IMR-90 (cell line): ENCODE data around the gene AVPI1. TPM values are rescaled to one million over a fixed set of nuclear protein-coding genes. Genes with fewer than 3 reads are reported as not detected.

Experiments used
- ATAC-seq: fragments of 200-7000 bp; cut with Tn5 transposase; 2 replicates; pipeline ENCODE4 v1.9.1; 2020; ENCODE audit warnings: low read depth, mild to moderate bottlenecking, moderate library complexity
- BruUV-seq: library from RNA; stranded (reverse); fragments of 400-500 nt; replicated peaks from 2 replicates; lab custom pipeline; 2021; lab: Mats Ljungman, UMichigan
- CTCF ChIA-PET: fragments of 300-600 bp; formaldehyde crosslinking; extraction: SDS; loops from one replicate; lab custom pipeline; 2021; ENCODE audit warnings: antibody characterized with exemption; lab: Yijun Ruan, JAX
- POLR2A ChIA-PET: fragments of 300-600 bp; sonication (Branson Sonifier 250); formaldehyde crosslinking; loops from one replicate; lab custom pipeline; 2022; ENCODE audit warnings: antibody characterized with exemption; ENCODE audit not compliant: unreplicated experiment; lab: Charles Lee
- DNase-seq: peaks from one replicate; pipeline ENCODE4 v3.0.0; 2013
- H2AFZ ChIP-seq: replicated peaks from 2 replicates; pipeline ENCODE3; 2013; ENCODE audit warnings: low read length, mild to moderate bottlenecking; ENCODE audit not compliant: poor library complexity
- H2AK5ac ChIP-seq: 2 replicates; pipeline ENCODE4 v1.6.1; 2013; ENCODE audit warnings: low read depth, low read length, inconsistent platforms
- H2AK9ac ChIP-seq: replicated peaks from 2 replicates; pipeline ENCODE3; 2013; ENCODE audit warnings: mild to moderate bottlenecking, low read depth, low read length, moderate library complexity; ENCODE audit not compliant: poor library complexity
- H2BK120ac ChIP-seq: 2 replicates; pipeline ENCODE4 v1.6.1; 2013; ENCODE audit warnings: low read depth, low read length, inconsistent platforms
- H2BK15ac ChIP-seq: 3 replicates; pipeline ENCODE4 v1.6.1; 2013; ENCODE audit warnings: low read depth, low read length, inconsistent platforms
- H2BK20ac ChIP-seq: 2 replicates; pipeline ENCODE4 v1.6.1; 2013; ENCODE audit warnings: low read depth, mild to moderate bottlenecking, inconsistent platforms, low read length, moderate library complexity
- H2BK5ac ChIP-seq: 2 replicates; pipeline ENCODE4 v1.6.1; 2013; ENCODE audit warnings: mild to moderate bottlenecking, low read depth, low read length, inconsistent platforms; ENCODE audit not compliant: poor library complexity, severe bottlenecking
- H3K14ac ChIP-seq: replicated peaks from 2 replicates; pipeline ENCODE4 v1.6.1; 2013; ENCODE audit warnings: low read depth, low read length, inconsistent platforms
- H3K18ac ChIP-seq: 2 replicates; pipeline ENCODE4 v1.6.1; 2013; ENCODE audit warnings: low read depth, low read length, control low read depth
- H3K23ac ChIP-seq: 2 replicates; pipeline ENCODE4 v1.6.1; 2013; ENCODE audit warnings: low read depth, low read length, inconsistent platforms
- H3K27ac ChIP-seq: 2 replicates; pipeline ENCODE4 v1.5.1; 2013; ENCODE audit warnings: mild to moderate bottlenecking, control low read depth, low read length; ENCODE audit not compliant: insufficient read depth
- H3K27me3 ChIP-seq: 2 replicates; pipeline ENCODE4 v1.6.1; 2013; ENCODE audit warnings: low read length; ENCODE audit not compliant: control insufficient read depth, insufficient read depth
- H3K36me3 ChIP-seq: 2 replicates; pipeline ENCODE4 v1.6.1; 2013; ENCODE audit warnings: low read length, mixed read lengths; ENCODE audit not compliant: control insufficient read depth, insufficient read depth
- H3K4ac ChIP-seq: 2 replicates; pipeline ENCODE4 v1.6.1; 2013; ENCODE audit warnings: low read depth, low read length, inconsistent platforms
- H3K4me1 ChIP-seq: 2 replicates; pipeline ENCODE4 v1.6.1; 2013; ENCODE audit warnings: low read length, mixed read lengths; ENCODE audit not compliant: control insufficient read depth, insufficient read depth
- H3K4me2 ChIP-seq: 2 replicates; pipeline ENCODE4 v1.6.1; 2013; ENCODE audit warnings: low read depth, mild to moderate bottlenecking, control low read depth, low read length, moderate library complexity
- H3K4me3 ChIP-seq: 2 replicates; pipeline ENCODE4 v1.5.1; 2013; ENCODE audit warnings: low read depth, mild to moderate bottlenecking, control low read depth, low read length, moderate library complexity; ENCODE audit not compliant: insufficient read depth
- H3K56ac ChIP-seq: 2 replicates; pipeline ENCODE4 v1.6.1; 2013; ENCODE audit warnings: low read length, inconsistent platforms; ENCODE audit not compliant: insufficient read depth; ENCODE audit errors: extremely low read depth
- H3K79me1 ChIP-seq, 2 experiments: 2 replicates each; pipeline ENCODE4 v1.6.1; 2013; ENCODE audit warnings: low read length in 2 of 2, inconsistent platforms in 1 of 2, low read depth in 1 of 2
- H3K9ac ChIP-seq: 2 replicates; pipeline ENCODE4 v1.6.1; 2013; ENCODE audit warnings: low read depth, low read length, control low read depth
- H3K9me1 ChIP-seq: 2 replicates; pipeline ENCODE4 v1.6.1; 2013; ENCODE audit warnings: low read length, inconsistent platforms; ENCODE audit not compliant: insufficient read depth
- H3K9me3 ChIP-seq: 2 replicates; pipeline ENCODE4 v1.6.1; 2013; ENCODE audit warnings: low read length; ENCODE audit not compliant: control insufficient read depth, insufficient read depth
- H4K20me1 ChIP-seq: 2 replicates; pipeline ENCODE4 v1.6.1; 2013; ENCODE audit warnings: low read length, inconsistent platforms; ENCODE audit not compliant: insufficient read depth
- H4K5ac ChIP-seq: 2 replicates; pipeline ENCODE4 v1.6.1; 2013; ENCODE audit warnings: mild to moderate bottlenecking, low read depth, low read length, control low read depth
- H4K8ac ChIP-seq, 2 experiments: 2 replicates each; pipeline ENCODE4 v1.6.1; 2013; ENCODE audit warnings: low read depth in 2 of 2, low read length in 2 of 2, control low read depth in 1 of 2, inconsistent platforms in 1 of 2
- H4K91ac ChIP-seq: 2 replicates; pipeline ENCODE4 v1.6.1; 2013; ENCODE audit warnings: low read depth, low read length, inconsistent platforms; ENCODE audit not compliant: insufficient read depth
- FOS ChIP-seq: fragments of 150-350 bp; IDR thresholded peaks from 2 replicates; pipeline ENCODE4 v1.6.1; 2016; ENCODE audit warnings: low read depth, low read length
- MAFK ChIP-seq: IDR thresholded peaks from 2 replicates; pipeline ENCODE4 v1.6.1; 2012; ENCODE audit warnings: low read depth, low read length, improper control_type of control experiment
- POLR2A ChIP-seq: IDR thresholded peaks from 2 replicates; pipeline ENCODE4 v1.6.1; 2012; ENCODE audit warnings: mild to moderate bottlenecking, low read depth, low read length
- RAD21 ChIP-seq: IDR thresholded peaks from 2 replicates; pipeline ENCODE4 v1.6.1; 2012; ENCODE audit warnings: low read length, improper control_type of control experiment
- RCOR1 ChIP-seq: IDR thresholded peaks from 2 replicates; pipeline ENCODE4 v1.6.1; 2012; ENCODE audit warnings: mild to moderate bottlenecking, low read length, improper control_type of control experiment; ENCODE audit not compliant: insufficient replicate concordance
- RFX5 ChIP-seq: IDR thresholded peaks from 2 replicates; pipeline ENCODE4 v1.8.0; 2012; ENCODE audit warnings: low read depth, mild to moderate bottlenecking, low read length, moderate library complexity
- WGBS, 2 experiments: methylation state at CpG; one replicate each; pipeline versions ENCODE4 v1.1.5 to v1.1.7; 2013; ENCODE audit warnings: missing lambda C conversion rate in 2 of 2; ENCODE audit not compliant: insufficient read length in 1 of 2; ENCODE audit errors: extremely low coverage in 2 of 2; 5-methylcytosine and 5-hydroxymethylcytosine counted together
- dilution Hi-C: fragments of 300-500 bp; cut with HindIII; formaldehyde crosslinking; loops from one replicate; pipeline ENCODE4 v1.14.3; 2018; ENCODE audit warnings: low sequenced_read_pairs; ENCODE audit not compliant: unreplicated experiment
- in situ Hi-C: fragments of 300-500 bp; cut with MboI; formaldehyde crosslinking; loops from 3 replicates; pipeline ENCODE4 v1.14.3; 2019; ENCODE audit warnings: low sequenced_read_pairs, inconsistent platforms, mixed read lengths
- intact Hi-C: fragments of 100-400 bp; cut with micrococcal nuclease; formaldehyde crosslinking; loops from 2 replicates; pipeline ENCODE4 v1.10.0; 2022
- polyA plus RNA-seq, 3 experiments: library from polyadenylated mRNA; depleted of rRNA; stranded (reverse); fragments of >200 nt; gene quantifications; 2 replicates each; pipeline ENCODE4 v1.2.3, GENCODE V29; 2012; ENCODE audit warnings: low replicate concordance in 1 of 3
- total RNA-seq: library from RNA; depleted of rRNA; stranded (reverse); fragments of >200 nt; gene quantifications from 2 replicates; pipeline ENCODE4 v1.2.3, GENCODE V29; 2012
- TF ChIP-seq, protein P1 (sequence below): fragments of 150-350 bp; IDR thresholded peaks from 2 replicates; pipeline ENCODE4 v1.6.1; 2017; ENCODE audit warnings: mild to moderate bottlenecking, antibody characterized with exemption, low read length, low read depth
- TF ChIP-seq, protein P2 (sequence below): fragments of 150-350 bp; IDR thresholded peaks from 2 replicates; pipeline ENCODE4 v1.6.1; 2016; ENCODE audit warnings: low read depth, mild to moderate bottlenecking, low read length, moderate library complexity, borderline replicate concordance

The AVPI1 gene
- total and polyA plus RNA-seq, 2 of the 4 experiments (the other 2 are of a cell fraction) = 26.7 to 29.8 TPM

DNA sequence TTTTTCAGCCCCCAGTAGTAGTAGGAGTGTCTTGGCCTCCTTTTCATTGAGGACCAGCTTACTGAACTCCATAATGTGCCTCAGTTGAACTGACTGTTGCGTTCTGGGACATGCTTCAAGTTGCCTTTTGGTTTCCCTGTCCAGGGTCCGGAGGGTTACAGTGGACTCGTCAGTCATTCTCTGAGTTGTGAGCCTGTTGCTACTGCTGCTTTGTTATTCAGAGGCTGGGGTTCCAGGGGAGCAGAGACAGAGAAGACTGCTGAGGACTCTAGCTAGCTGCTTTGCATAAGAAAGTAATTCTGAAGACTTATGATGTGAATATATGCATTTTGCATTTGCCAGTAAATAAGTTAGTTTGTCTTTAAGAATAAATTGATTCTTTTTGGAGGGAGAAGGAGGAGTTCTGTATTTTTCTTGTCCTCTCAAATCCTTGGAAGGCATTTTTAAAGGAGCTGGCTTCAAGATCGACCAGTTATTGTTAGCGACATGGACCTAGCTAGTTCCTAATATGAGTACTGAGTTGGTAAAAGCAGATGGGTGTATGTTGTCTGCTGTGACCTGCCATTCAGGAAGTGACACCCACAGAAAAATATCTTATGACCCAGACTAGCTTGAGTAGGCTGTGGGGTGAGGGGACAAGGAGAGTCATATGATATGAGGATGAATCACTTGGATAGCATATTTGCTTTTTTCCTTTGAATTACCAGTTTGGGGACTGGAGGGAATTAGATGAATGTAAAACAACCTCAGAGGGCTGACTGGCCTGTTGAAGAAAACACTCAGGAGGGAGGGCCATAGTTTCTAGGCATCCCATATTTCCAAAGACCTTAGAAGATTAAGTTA, 38.3 kb downstream of the AVPI1 start:
- Histone ChIP-seq H3K23ac (peak overlapping the region; percentile 95), H3K14ac (peak overlapping the region; percentile 90), H3K9me1 (peaks cover 22% of the 10 kb centered on the region), H3K79me1 (peaks cover 39 to 71% of the 10 kb centered on the region in 2 experiments), H3K36me3 (peaks cover 30% of the 10 kb centered on the region), H4K20me1 (peaks cover 11% of the 10 kb centered on the region; the same call in 1 of the 2 replicates), H2BK120ac (peak overlapping the region; percentile 97), H2BK5ac (peak overlapping the region; percentile 94), H3K56ac (peak overlapping the region; percentile 83), H3K4me1 (peaks cover 19% of the 10 kb centered on the region), H4K91ac (peak overlapping the region; percentile 97), H3K4me2 (peak overlapping the region; percentile 59), H2BK20ac (peak overlapping the region; percentile 96), H3K9me3 (no peaks in the 10 kb centered on the region), H3K9ac (peak overlapping the region; percentile 51), H2AK5ac (peak overlapping the region; percentile 100), H2BK15ac (peak overlapping the region; percentile 92), H2AFZ (peak overlapping the region; percentile 4), H3K18ac (peak overlapping the region; percentile 64), H3K27me3 (no peaks in the 10 kb centered on the region), H3K4ac (peak overlapping the region; percentile 95), H3K4me3 (no peak overlapping the region), H2AK9ac (peak overlapping the region; percentile 84), H4K5ac (peak overlapping the region; percentile 85), H4K8ac (peak overlapping the region; percentile 61 to 92), H3K27ac (peak overlapping the region; percentile 99)
- no TSS peak for BruUV-seq
- in situ Hi-C loops = no loop called here
- TF ChIP-seq POLR2A = peak; percentile 66; the same call in 1 of the 2 replicates
- TF ChIP-seq, protein P1, sequence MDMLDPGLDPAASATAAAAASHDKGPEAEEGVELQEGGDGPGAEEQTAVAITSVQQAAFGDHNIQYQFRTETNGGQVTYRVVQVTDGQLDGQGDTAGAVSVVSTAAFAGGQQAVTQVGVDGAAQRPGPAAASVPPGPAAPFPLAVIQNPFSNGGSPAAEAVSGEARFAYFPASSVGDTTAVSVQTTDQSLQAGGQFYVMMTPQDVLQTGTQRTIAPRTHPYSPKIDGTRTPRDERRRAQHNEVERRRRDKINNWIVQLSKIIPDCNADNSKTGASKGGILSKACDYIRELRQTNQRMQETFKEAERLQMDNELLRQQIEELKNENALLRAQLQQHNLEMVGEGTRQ = peak; percentile 62; the same call in 1 of the 2 replicates
- no peak for TF ChIP-seq RCOR1
- TF ChIP-seq, protein P2, sequence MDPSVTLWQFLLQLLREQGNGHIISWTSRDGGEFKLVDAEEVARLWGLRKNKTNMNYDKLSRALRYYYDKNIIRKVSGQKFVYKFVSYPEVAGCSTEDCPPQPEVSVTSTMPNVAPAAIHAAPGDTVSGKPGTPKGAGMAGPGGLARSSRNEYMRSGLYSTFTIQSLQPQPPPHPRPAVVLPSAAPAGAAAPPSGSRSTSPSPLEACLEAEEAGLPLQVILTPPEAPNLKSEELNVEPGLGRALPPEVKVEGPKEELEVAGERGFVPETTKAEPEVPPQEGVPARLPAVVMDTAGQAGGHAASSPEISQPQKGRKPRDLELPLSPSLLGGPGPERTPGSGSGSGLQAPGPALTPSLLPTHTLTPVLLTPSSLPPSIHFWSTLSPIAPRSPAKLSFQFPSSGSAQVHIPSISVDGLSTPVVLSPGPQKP = no peak
- TF ChIP-seq FOS = peak; percentile 86
- no peak; the same call in 1 of the 2 replicates for TF ChIP-seq RAD21
- no peak for TF ChIP-seq RFX5
- TF ChIP-seq MAFK = peak; percentile 36; the same call in 1 of the 2 replicates
- dilution Hi-C loops = no loop called here
- CTCF ChIA-PET = interaction anchor here (0.8 to 1.1 kb wide), 2 partner anchors 53 to 77 kb away, joined by 3 to 4 read pairs; no protein-coding TSS in a partner anchor
- POLR2A ChIA-PET = interaction anchor here (1.0 kb wide), 1 partner anchor 9 kb away, joined by 42 read pairs; no protein-coding TSS in a partner anchor
- WGBS, 2 experiments = 46% methylated on average over 5 of the region's 5 CpGs; no CpG with 5 or more reads in 1 of the 2 experiments
- DNase-seq (peak; percentile 96), ATAC-seq (peak; percentile 92)
- intact Hi-C loops = loop anchor here (1.0 kb wide), 1 partner anchor 7 kb away; no protein-coding TSS in a partner anchor
